Mucosa of rectum (tissue), 2 donors: Measurements from ENCODE around the gene SRRM5.
"Not testable (repeated sequence)": the region's sequence is repeated elsewhere in the genome, so short reads cannot be mapped to it uniquely, and the experiment has no call there.

ENCODE experiments used
- H3K27ac ChIP-seq, 2 donors: one replicate each; pipeline ENCODE4 v1.7.0; 2013; ENCODE audit warnings: inconsistent platforms in 2 of 2, low read depth in 2 of 2, low read length in 2 of 2
- H3K27me3 ChIP-seq, 2 donors: one replicate each; pipeline ENCODE4 v1.7.0; 2013; ENCODE audit warnings: low read length in 2 of 2; ENCODE audit not compliant: control insufficient read depth in 2 of 2, insufficient read depth in 2 of 2
- H3K36me3 ChIP-seq, 2 donors: one replicate each; pipeline ENCODE4 v1.7.0; 2013; ENCODE audit warnings: low read length in 2 of 2; ENCODE audit not compliant: control insufficient read depth in 2 of 2, insufficient read depth in 2 of 2
- H3K4me1 ChIP-seq, 2 donors: one replicate each; pipeline ENCODE4 v1.7.0; 2013; ENCODE audit warnings: low read length in 2 of 2, mild to moderate bottlenecking in 1 of 2; ENCODE audit not compliant: control insufficient read depth in 2 of 2, insufficient read depth in 2 of 2
- H3K4me3 ChIP-seq, 2 donors: one replicate each; pipeline ENCODE4 v1.7.0; 2013; ENCODE audit warnings: low read length in 2 of 2
- H3K9ac ChIP-seq, 2 donors: one replicate each; pipeline ENCODE4 v1.7.0; 2013; ENCODE audit warnings: low read length in 2 of 2, low read depth in 1 of 2, mild to moderate bottlenecking in 1 of 2
- H3K9me3 ChIP-seq, 2 donors: one replicate each; pipeline ENCODE4 v1.7.0; 2013; ENCODE audit warnings: low read length in 2 of 2; ENCODE audit not compliant: control insufficient read depth in 2 of 2
- donor health status: healthy.
- donor health status: Normal muscosa, but diverticular disease.

SRRM5 gene

DNA sequence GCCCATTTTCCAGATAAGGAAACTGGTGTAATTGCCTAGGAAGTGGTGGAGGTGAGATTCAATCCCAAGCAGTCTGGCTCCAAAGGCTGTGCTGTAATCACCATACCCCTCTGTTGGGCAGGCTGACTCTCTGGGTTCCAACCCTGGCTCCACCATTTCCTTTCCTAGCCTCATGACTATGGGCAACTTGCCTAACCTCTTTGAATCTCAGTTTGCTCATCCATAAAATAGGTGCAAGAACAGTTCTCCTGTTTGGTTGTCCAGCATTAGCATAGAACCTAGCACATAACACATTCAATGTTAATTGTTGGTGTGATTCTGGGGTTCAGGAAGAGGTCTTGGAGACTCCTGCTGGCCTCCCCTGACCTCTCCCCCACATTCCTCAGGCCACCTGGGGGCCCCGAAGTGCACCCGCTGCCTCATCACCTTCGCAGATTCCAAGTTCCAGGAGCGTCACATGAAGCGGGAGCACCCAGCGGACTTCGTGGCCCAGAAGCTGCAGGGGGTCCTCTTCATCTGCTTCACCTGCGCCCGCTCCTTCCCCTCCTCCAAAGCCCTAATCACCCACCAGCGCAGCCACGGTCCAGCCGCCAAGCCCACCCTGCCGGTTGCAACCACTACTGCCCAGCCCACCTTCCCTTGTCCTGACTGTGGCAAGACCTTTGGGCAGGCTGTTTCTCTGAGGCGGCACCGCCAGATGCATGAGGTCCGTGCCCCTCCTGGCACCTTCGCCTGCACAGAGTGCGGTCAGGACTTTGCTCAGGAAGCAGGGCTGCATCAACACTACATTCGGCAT lies 13.2 kb upstream of the SRRM5 start:
- peaks cover 16 to 20% of the 10 kb centered on the region in 2 donors for H3K36me3 ChIP-seq
- H3K4me3 ChIP-seq = no peak overlapping the region
- no peaks in the 10 kb centered on the region for H3K27me3 ChIP-seq
- no peaks in the 10 kb centered on the region for H3K9me3 ChIP-seq
- H3K9ac ChIP-seq = no peak overlapping the region
- no peak overlapping the region for H3K27ac ChIP-seq
- H3K4me1 ChIP-seq = peaks cover 18 to 30% of the 10 kb centered on the region in 2 donors

DNA sequence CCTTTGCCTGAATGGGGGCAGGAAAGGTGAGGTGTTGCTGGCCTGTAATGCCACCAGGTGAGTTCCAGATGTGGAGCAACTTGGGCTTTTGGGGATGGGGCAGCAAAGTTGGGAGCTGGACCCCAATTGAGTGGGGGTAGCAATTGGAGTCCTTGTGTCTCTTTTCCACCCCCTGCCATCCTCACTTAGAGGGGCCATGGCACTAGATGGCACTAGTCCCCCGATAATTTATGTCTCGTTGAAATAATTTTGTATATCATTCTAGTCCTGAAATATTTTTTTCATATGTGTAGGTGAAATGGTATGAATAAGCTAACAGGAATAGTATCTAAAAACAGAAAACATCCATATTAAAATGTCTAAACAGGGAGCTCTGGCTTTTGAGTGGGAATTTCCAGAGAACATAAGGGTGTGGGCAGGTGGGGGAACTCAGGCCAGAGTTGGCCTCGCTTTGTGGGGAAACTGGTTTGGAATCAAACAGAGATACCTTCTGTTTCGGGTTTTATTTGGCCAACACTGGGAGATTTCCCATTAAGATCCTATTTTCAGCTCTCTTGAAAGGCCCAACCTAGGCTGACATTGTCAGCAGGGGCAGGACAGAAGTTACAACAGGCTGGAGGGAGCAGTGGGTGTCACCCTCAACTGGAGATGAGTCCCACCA lies 12.1 kb upstream of the SRRM5 start:
- no peak overlapping the region for H3K4me3 ChIP-seq
- H3K9me3 ChIP-seq = no peaks in the 10 kb centered on the region
- H3K9ac ChIP-seq = no peak overlapping the region
- no peaks in the 10 kb centered on the region for H3K27me3 ChIP-seq
- H3K36me3 ChIP-seq = peaks cover 16 to 18% of the 10 kb centered on the region in 2 donors
- H3K27ac ChIP-seq = no peak overlapping the region
- peaks cover 14 to 23% of the 10 kb centered on the region in 2 donors for H3K4me1 ChIP-seq

DNA sequence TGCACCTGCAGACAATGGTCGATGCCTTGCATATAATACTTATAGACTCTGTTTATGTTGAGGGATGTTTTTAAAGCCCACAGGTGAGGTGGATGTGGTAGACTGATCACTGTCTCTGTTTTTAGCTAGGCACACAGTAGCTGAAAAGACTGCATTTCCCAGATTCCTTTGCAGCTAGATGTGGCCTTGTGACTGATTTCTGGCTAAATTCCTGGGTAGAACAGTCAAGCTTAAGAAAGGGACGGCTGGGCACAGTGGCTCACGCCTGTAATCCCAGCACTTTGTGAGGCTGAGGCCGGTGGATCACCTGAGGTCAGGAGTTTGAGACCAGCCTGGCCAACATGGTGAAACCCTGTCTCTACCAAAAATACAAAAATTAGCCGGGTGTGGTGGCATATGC lies 11.6 kb upstream of the SRRM5 start:
- H3K4me3 ChIP-seq, H3K9me3 ChIP-seq, H3K27ac ChIP-seq, H3K9ac ChIP-seq, H3K27me3 ChIP-seq: not testable (repeated sequence)
- Histone ChIP-seq H3K4me1 (peaks cover 12 to 17% of the 10 kb centered on the region in 2 donors), H3K36me3 (peaks cover 16 to 18% of the 10 kb centered on the region in 2 donors)

DNA sequence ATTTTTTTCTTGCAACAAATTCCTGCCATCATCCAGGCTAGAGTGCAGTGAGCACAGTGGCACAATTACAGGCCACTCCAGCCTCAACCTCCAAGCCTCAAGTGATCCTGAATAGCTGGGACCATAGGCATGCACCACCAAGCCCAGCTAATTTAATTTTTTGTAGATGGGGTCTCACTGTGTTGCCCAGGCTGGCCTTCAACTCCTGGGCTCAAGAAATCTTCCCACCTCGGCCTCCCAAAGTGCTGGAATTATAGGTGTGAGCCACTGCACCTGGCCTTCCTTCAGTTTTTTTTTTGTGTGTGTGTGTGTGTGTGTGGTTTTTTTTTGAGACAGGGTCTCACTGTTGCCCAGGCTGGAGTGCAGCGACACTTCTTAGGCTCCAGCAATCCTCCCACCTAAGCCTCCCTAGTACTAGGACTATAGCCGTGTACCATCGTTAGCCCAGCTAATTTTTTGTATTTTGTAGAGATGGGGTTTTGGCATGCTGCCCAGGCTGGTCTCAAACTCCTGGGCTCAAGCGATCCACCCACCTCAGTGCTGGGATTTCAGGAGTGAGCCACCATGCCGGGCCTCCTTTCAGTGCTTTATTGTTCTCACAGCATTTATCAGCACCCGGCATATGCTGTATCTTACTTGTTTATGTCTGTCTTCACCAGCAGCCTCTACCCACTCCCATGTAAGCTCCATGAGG lies 5.9 kb upstream of the SRRM5 start:
- Histone ChIP-seq H3K36me3 (peaks cover 4 to 8% of the 10 kb centered on the region in 2 donors), H3K4me3 (no peak overlapping the region), H3K27ac (no peak overlapping the region), H3K9ac (no peak overlapping the region), H3K9me3 (no peaks in the 10 kb centered on the region), H3K27me3 (no peaks in the 10 kb centered on the region), H3K4me1 (no peaks in the 10 kb centered on the region)

DNA sequence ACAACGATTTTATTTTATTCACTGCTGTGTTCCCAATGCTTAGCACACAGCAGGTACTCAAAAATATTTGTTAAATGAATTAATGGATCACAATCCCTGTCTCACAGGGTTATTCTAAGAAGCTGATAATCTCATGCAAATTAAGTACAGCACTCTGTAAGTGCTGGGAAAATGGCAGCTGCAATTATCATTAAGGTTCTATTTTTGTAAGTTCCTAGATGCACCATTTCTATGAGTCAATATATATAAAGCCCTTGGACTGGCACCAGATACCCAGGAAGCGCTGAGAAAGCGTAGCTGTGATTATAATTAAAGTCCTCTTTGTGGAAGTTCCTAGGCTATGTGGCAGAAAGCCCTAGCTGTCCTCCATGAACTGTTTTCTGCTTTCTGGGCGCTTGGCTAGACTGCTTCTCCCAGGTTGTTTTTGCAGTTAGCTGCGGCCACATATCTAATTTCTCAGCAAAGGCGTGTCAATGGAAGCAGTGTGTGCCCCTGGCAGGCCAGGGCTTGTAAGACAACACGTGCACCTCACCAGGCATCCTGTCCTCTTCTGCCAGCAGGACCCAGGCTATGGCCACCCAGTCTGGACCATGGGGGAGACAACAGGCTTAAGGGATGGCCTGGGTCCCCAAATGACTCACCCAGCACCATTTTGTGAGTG lies 5.2 kb upstream of the SRRM5 start:
- peaks cover 0 to 6% of the 10 kb centered on the region in 2 donors for H3K36me3 ChIP-seq
- no peak overlapping the region for H3K4me3 ChIP-seq
- H3K4me1 ChIP-seq = no peaks in the 10 kb centered on the region
- no peak overlapping the region for H3K27ac ChIP-seq
- H3K27me3 ChIP-seq = no peaks in the 10 kb centered on the region
- H3K9ac ChIP-seq = no peak overlapping the region
- H3K9me3 ChIP-seq = no peaks in the 10 kb centered on the region

DNA sequence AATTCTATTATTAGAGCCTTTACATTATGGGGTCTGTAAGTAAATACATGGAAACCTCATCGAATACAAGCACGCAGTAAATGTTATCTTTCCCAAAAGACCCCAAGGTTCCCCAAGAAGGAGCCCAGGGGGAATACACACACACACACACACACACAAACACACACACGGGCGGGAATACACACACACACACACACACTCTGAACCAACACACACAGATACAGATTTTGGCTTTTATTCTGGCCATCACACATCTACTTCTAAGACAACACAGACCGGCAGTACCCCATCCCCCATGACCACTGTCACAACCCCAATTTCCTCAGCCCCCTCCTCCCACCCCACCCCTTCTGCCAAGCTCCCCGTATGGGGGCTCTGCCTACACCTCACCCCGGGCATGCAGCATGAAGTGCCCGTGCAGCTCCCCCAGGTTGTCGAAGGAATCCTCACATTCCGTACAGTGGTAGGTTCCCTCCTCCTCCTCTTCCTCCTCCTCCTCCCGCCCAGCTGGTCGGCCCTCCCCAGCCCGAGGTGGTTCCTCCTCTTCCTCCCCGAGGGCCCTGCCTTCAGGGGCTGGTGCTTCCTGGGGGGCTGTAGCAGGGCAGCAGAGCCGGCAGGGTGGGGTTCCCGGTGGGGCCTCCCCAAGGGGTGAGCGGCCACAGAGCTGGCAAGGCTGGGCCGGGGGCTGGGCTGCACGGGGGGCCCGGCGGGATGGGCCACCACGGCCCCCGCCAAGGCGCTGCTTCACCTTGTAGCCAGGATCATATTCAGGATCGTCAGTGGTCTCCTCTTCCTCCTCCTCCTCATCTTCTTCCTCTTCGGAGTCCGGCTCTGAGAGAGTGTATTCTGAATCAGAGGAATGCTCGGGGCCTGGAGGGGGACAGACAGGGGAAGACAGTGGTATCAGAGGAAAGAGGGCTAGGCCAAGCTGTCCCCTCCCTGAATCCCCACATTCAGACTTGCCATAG lies 4.4 kb upstream of the SRRM5 start:
- Histone ChIP-seq H3K36me3 (peaks cover 0 to 12% of the 10 kb centered on the region in 2 donors), H3K9ac (no peak overlapping the region), H3K4me1 (no peaks in the 10 kb centered on the region), H3K27ac (no peak overlapping the region), H3K4me3 (no peak overlapping the region), H3K9me3 (no peaks in the 10 kb centered on the region), H3K27me3 (no peaks in the 10 kb centered on the region)

DNA sequence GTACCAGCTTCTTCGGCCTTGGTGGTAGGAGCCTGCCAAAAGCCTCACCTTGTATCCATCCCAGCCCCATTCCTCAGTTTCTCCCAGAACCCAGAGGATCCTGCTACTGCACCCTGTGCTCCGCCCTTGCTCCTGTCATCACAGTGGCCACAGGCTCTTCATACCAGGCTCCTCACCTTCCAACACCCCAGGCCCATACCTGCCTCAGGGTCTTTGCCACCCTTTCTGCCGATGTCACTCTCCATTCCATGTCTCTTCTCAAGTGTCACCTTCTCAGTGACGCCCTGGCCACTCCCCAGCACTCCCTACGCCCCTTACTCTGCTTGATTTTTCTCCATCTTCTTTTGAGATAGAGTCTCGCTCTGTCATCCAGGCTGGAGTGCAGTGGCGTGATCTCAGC lies 2.0 kb upstream of the SRRM5 start:
- no peaks in the 10 kb centered on the region for H3K9me3 ChIP-seq
- no peak overlapping the region for H3K4me3 ChIP-seq
- H3K27ac ChIP-seq = no peak overlapping the region
- no peak overlapping the region for H3K9ac ChIP-seq
- no peaks in the 10 kb centered on the region for H3K4me1 ChIP-seq
- no peaks in the 10 kb centered on the region for H3K27me3 ChIP-seq
- H3K36me3 ChIP-seq = peaks cover 0 to 20% of the 10 kb centered on the region in 2 donors

DNA sequence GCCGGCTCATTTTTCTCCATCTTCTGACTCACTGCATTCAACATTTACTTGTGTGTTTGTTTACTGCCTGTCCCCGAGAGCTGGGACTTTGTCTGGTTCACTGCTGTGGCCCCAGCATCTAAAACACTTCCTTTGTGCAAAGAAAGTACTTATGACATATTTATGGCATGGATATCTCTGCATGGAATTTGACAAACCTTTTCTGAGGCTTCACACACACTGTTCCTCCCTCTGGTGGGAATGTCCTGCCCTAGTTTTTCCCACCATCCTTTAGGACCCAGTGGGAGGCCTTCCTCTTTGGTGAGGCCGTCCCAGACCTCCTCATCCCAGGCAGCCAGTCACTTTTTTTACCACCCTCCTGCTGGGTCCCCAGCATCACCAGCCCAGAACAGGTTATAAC lies 1.4 kb upstream of the SRRM5 start:
- no peak overlapping the region for H3K4me3 ChIP-seq
- no peak overlapping the region for H3K27ac ChIP-seq
- no peaks in the 10 kb centered on the region for H3K4me1 ChIP-seq
- H3K36me3 ChIP-seq = peaks cover 0 to 20% of the 10 kb centered on the region in 2 donors
- no peak overlapping the region for H3K9ac ChIP-seq
- H3K27me3 ChIP-seq = no peaks in the 10 kb centered on the region
- H3K9me3 ChIP-seq = no peaks in the 10 kb centered on the region

DNA sequence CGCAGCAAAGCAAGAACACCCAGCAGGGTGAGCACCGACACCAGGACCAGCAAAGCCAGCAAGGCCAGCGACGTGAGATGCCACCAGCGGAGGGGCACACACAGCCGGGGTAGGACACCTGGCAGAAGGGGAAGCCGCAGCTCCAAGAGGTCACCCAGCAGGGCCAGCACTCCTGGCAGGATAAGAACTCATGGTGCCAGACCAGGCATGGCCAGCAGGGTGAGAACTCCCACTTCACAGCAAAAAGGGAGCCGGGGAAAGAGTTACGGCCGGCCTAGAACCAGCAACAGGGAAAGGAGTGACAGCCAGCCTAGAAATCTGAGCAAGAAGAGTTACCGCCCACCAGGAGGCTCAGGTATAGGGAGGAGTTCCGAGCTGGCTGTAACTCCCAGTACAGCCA lies 486 bp downstream of the SRRM5 start:
- H3K4me1 ChIP-seq = no peaks in the 10 kb centered on the region
- H3K9me3 ChIP-seq = no peaks in the 10 kb centered on the region
- no peak overlapping the region for H3K27ac ChIP-seq
- no peak overlapping the region for H3K4me3 ChIP-seq
- H3K9ac ChIP-seq = no peak overlapping the region
- peaks cover 0 to 17% of the 10 kb centered on the region in 2 donors for H3K36me3 ChIP-seq
- H3K27me3 ChIP-seq = no peaks in the 10 kb centered on the region
